HG03045 (cell line): ENCODE data around the gene BHLHE40.

ENCODE experiments used
- ATAC-seq: cut with Tn5 transposase; IDR thresholded peaks from one replicate; pipeline ENCODE4 v1.9.1; 2021; ENCODE audit warnings: mild to moderate bottlenecking, moderate library complexity; ENCODE audit not compliant: unreplicated experiment

The BHLHE40 gene

GRCh38 chr3:4982773-4983738 is 3.8 kb downstream of the BHLHE40 start:
- ATAC-seq: no peak

GRCh38 chr3:4983739-4984510 is 4.7 kb downstream of the BHLHE40 start:
- peak; percentile 41 for ATAC-seq

GRCh38 chr3:4984511-4984864 is 5.3 kb downstream of the BHLHE40 start:
- no peak for ATAC-seq

GRCh38 chr3:4985330-4986174 is 6.3 kb downstream of the BHLHE40 start:
- ATAC-seq: no peak

- ATAC-seq: peak; percentile 35
Measured at GRCh38 chr3:4986175-4986781, 7.0 kb downstream of the BHLHE40 start.

- peak; percentile 64 for ATAC-seq
Measured at GRCh38 chr3:4986782-4987537, 7.7 kb downstream of the BHLHE40 start.

- ATAC-seq: no peak
Measured at GRCh38 chr3:4987538-4988296, 8.5 kb downstream of the BHLHE40 start.

GRCh38 chr3:4988983-4989834 is 10.0 kb downstream of the BHLHE40 start:
- ATAC-seq: no peak

GRCh38 chr3:4990069-4990468 is 10.8 kb downstream of the BHLHE40 start:
- ATAC-seq: no peak

- no peak for ATAC-seq
Measured at GRCh38 chr3:4992118-4992517, 12.9 kb downstream of the BHLHE40 start.

- ATAC-seq: no peak
Measured at GRCh38 chr3:4993276-4994143, 14.3 kb downstream of the BHLHE40 start.

GRCh38 chr3:4994144-4994730 is 15.0 kb downstream of the BHLHE40 start:
- no peak for ATAC-seq

GRCh38 chr3:4994823-4995499 is 15.7 kb downstream of the BHLHE40 start:
- ATAC-seq: peak; percentile 57

- ATAC-seq: no peak
Measured at GRCh38 chr3:4995500-4996053, 16.3 kb downstream of the BHLHE40 start.

- no peak for ATAC-seq
Measured at GRCh38 chr3:4996223-4996765, 17.1 kb downstream of the BHLHE40 start.
